Mucosa of stomach (tissue), 1 donor: ENCODE measurements around the gene ROBO1.

ENCODE experiments used
- H3K27me3 ChIP-seq: one replicate; pipeline ENCODE4 v1.7.0; 2013; ENCODE audit warnings: mild to moderate bottlenecking, low read length; ENCODE audit not compliant: control insufficient read depth, insufficient read depth
- H3K36me3 ChIP-seq: one replicate; pipeline ENCODE4 v1.7.0; 2013; ENCODE audit warnings: low read length; ENCODE audit not compliant: control insufficient read depth, insufficient read depth
- H3K4me1 ChIP-seq: one replicate; pipeline ENCODE4 v1.7.0; 2013; ENCODE audit warnings: mild to moderate bottlenecking, low read length; ENCODE audit not compliant: control insufficient read depth, insufficient read depth
- H3K4me3 ChIP-seq: one replicate; pipeline ENCODE4 v1.7.0; 2013; ENCODE audit warnings: low read length
- H3K9ac ChIP-seq: one replicate; pipeline ENCODE4 v1.7.0; 2013; ENCODE audit warnings: mild to moderate bottlenecking, low read length, moderate library complexity
- H3K9me3 ChIP-seq: one replicate; pipeline ENCODE4 v1.7.0; 2013; ENCODE audit warnings: mild to moderate bottlenecking, low read length, moderate library complexity; ENCODE audit not compliant: control insufficient read depth
- donor health status: Pancreatic carcinoma.

ROBO1 gene

DNA sequence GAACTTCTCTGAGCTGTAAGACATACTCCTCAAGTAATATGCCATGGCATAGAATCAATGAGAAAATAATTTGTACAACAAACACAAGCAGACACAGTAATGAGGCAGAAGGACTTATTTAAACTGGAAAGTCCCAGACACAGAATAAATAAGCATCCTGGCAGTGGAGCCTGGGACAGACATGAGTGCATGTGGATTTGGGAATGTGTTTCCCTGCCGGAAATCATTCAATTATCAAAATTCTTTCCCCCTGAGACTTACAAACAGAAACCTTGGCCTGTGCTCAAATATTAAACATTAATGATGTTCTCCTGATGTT is 520.1 kb downstream of the ROBO1 start:
- no peaks in the 10 kb centered on the region for H3K4me1 ChIP-seq
- H3K36me3 ChIP-seq: no peaks in the 10 kb centered on the region
- H3K9me3 ChIP-seq: no peaks in the 10 kb centered on the region
- H3K27me3 ChIP-seq: no peaks in the 10 kb centered on the region
- H3K9ac ChIP-seq: no peak overlapping the region
- no peak overlapping the region for H3K4me3 ChIP-seq

DNA sequence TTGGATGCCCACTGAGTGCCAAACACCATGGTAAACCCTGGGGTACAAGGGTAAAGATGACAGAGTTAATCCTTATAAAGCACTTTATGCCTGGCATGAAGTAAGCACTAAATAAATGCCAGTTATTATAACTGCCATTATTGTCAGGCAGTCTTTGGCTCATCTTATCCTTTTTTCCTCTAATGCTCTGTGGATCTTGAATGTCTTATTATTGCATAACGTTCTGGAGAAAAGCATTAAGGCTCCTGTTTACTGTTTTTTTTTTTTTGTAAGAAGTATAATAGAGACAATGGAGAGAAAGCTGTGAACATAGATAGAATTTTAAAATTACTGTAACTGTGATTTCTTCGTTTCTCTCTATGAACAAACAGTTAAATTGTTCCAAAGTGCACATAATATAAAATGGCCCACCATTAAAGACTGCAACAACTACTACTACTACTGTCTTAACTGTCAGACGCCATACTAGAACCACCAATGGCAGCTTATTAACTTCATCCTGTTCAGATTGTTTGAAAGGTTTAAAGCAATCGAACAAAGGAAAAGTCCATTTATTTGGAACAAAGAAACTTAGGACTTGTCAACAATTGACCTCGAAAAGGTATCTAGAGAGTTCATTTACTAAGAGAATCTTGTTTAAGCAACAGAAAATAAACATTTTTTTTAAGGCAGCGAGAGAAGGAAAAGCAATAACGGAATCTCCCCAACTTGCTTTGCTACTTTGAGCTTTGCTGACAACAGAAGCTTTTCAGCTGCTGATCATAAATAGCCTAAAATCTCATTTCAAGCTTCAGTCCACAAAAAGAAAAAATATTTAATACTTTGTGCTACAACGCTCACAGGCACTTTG is 520.7 kb downstream of the ROBO1 start:
- Histone ChIP-seq H3K27me3 (no peaks in the 10 kb centered on the region), H3K4me1 (no peaks in the 10 kb centered on the region), H3K9ac (no peak overlapping the region), H3K4me3 (no peak overlapping the region), H3K9me3 (no peaks in the 10 kb centered on the region), H3K36me3 (no peaks in the 10 kb centered on the region)

GRCh38 chr3:79245284-79246138 is 522.3 kb downstream of the ROBO1 start:
- H3K4me3 ChIP-seq: no peak overlapping the region
- H3K9me3 ChIP-seq: no peaks in the 10 kb centered on the region
- H3K9ac ChIP-seq: no peak overlapping the region
- no peaks in the 10 kb centered on the region for H3K4me1 ChIP-seq
- H3K36me3 ChIP-seq: no peaks in the 10 kb centered on the region
- no peaks in the 10 kb centered on the region for H3K27me3 ChIP-seq

- no peak overlapping the region for H3K4me3 ChIP-seq
- H3K27me3 ChIP-seq: no peaks in the 10 kb centered on the region
- no peak overlapping the region for H3K9ac ChIP-seq
- no peaks in the 10 kb centered on the region for H3K36me3 ChIP-seq
- no peaks in the 10 kb centered on the region for H3K9me3 ChIP-seq
- H3K4me1 ChIP-seq: no peaks in the 10 kb centered on the region
Measured at GRCh38 chr3:79236496-79236895, 531.3 kb downstream of the ROBO1 start.

GRCh38 chr3:79233431-79234060 is 534.3 kb downstream of the ROBO1 start:
- Histone ChIP-seq H3K36me3 (no peaks in the 10 kb centered on the region), H3K4me1 (no peaks in the 10 kb centered on the region), H3K9me3 (no peaks in the 10 kb centered on the region), H3K27me3 (no peaks in the 10 kb centered on the region), H3K4me3 (no peak overlapping the region), H3K9ac (no peak overlapping the region)

DNA sequence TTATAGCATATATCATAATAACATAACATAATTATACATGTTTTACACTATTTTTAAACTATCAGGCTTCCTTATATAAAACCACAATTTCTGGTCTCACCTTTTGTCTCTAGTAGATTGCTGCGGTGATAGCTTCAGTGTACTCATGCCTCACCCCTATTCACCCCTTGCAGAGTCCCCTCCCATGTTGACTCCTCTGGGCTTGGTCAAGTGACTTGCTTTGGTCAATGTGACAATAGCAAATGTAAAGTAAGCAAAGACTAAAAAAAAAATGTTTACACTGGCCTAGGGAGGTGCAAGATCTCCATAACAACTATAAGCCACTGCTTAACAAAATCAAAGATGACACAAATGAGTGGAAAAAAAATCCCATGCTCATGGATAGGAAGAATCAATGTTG is 537.5 kb downstream of the ROBO1 start:
- Histone ChIP-seq H3K36me3 (no peaks in the 10 kb centered on the region), H3K4me1 (no peaks in the 10 kb centered on the region), H3K9me3 (no peaks in the 10 kb centered on the region), H3K9ac (no peak overlapping the region), H3K4me3 (no peak overlapping the region), H3K27me3 (no peaks in the 10 kb centered on the region)

GRCh38 chr3:79217096-79217495 is 550.7 kb downstream of the ROBO1 start:
- H3K4me3 ChIP-seq: no peak overlapping the region
- H3K9me3 ChIP-seq: no peaks in the 10 kb centered on the region
- H3K4me1 ChIP-seq: no peaks in the 10 kb centered on the region
- no peaks in the 10 kb centered on the region for H3K36me3 ChIP-seq
- no peaks in the 10 kb centered on the region for H3K27me3 ChIP-seq
- H3K9ac ChIP-seq: no peak overlapping the region

DNA sequence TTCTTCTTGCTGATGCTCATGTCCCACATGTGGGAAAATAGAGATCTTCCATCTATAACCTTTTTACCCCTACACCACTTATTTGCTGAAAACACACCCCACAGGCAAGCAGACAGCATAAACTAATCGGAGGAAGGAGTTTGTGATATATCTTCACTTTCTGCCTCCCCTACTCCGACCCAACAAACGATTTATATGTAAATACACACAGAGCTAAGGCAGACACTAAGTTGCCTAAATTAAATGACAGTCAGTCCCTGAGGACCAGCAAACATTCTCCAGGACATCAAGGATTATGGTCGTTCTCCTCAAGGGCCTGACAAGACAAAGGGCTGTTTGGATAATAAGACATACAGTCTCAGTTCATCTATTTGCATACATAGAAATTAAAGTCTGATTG is 552.5 kb downstream of the ROBO1 start:
- H3K27me3 ChIP-seq: no peaks in the 10 kb centered on the region
- H3K4me1 ChIP-seq: no peaks in the 10 kb centered on the region
- no peaks in the 10 kb centered on the region for H3K9me3 ChIP-seq
- H3K36me3 ChIP-seq: no peaks in the 10 kb centered on the region
- H3K9ac ChIP-seq: no peak overlapping the region
- H3K4me3 ChIP-seq: no peak overlapping the region

DNA sequence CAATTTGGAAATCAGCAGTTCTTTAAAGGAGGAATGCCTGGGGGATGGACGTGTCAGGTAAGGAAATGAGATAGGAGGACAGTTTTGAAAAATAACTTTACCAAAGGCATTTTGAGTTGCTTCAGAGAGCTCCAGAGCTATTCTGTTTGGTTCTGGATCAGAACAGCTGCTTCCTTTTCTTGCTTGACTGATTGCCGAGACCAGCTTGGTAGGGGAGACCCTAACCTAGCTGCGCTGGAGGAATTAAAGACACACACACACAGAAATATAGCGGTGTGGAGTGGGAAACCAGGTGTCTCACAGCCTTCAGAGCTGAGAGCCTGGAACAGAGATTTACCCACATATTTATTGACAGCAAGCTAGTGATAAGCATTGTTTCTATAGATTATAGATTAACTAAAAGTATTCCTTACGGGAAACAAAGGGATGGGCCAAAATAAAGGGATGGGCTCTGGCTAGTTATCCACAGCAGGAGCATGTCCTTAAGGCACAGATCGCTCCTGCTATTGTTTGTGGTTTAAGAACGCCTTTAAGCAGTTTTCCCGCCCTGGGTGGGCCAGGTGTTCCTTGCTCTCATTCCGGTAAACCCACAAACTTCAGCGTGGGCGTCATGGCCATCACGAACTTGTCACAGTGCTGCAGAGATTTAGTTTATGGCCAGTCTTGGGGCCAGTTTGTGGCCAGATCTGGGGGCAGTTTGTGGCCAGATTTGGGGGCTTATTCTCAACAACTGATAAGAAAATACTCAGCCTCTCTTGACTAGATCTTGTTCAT is 556.0 kb downstream of the ROBO1 start:
- Histone ChIP-seq H3K36me3 (no peaks in the 10 kb centered on the region), H3K9ac (no peak overlapping the region), H3K27me3 (no peaks in the 10 kb centered on the region), H3K9me3 (no peaks in the 10 kb centered on the region), H3K4me3 (no peak overlapping the region), H3K4me1 (no peaks in the 10 kb centered on the region)

- no peak overlapping the region for H3K9ac ChIP-seq
- no peaks in the 10 kb centered on the region for H3K36me3 ChIP-seq
- H3K9me3 ChIP-seq: no peaks in the 10 kb centered on the region
- no peak overlapping the region for H3K4me3 ChIP-seq
- H3K27me3 ChIP-seq: no peaks in the 10 kb centered on the region
- H3K4me1 ChIP-seq: no peaks in the 10 kb centered on the region
Measured at GRCh38 chr3:79204351-79204750, 563.4 kb downstream of the ROBO1 start.

- H3K9me3 ChIP-seq: no peaks in the 10 kb centered on the region
- H3K27me3 ChIP-seq: no peaks in the 10 kb centered on the region
- H3K9ac ChIP-seq: no peak overlapping the region
- H3K4me3 ChIP-seq: no peak overlapping the region
- no peaks in the 10 kb centered on the region for H3K4me1 ChIP-seq
- H3K36me3 ChIP-seq: no peaks in the 10 kb centered on the region
Measured at GRCh38 chr3:79203144-79203519, 564.7 kb downstream of the ROBO1 start.
